ENCODE measurements around the gene GRPEL1.

- TF ChIP-seq CTCF (conservative IDR thresholded peaks at IDR 0.05), result no peak
- no peak for TF ChIP-seq ZFX (IDR thresholded peaks at IDR 0.05)
Measured at GRCh38 chr4:7030856-7031255, 37.0 kb downstream of the GRPEL1 start.

Data from C4-2B (cell line).